Activated CD4-positive, alpha-beta T cell treated with anti-CD3 and anti-CD28 coated beads, Interleukin-2, Interleukin-6, amounts not matched to agents 100 ng/mL and 50 ng/mL, durations not matched to agents 16 hours and 8 hours (primary cell): ENCODE measurements around the gene AMN.
"Not testable (repeated sequence)": the region's sequence is repeated elsewhere in the genome, so short reads cannot be mapped to it uniquely, and the experiment has no call there.

Experiments
- DNase-seq: peaks from one replicate; pipeline ENCODE4 v3.0.0-alpha.2; 2020

Gene AMN

DNA sequence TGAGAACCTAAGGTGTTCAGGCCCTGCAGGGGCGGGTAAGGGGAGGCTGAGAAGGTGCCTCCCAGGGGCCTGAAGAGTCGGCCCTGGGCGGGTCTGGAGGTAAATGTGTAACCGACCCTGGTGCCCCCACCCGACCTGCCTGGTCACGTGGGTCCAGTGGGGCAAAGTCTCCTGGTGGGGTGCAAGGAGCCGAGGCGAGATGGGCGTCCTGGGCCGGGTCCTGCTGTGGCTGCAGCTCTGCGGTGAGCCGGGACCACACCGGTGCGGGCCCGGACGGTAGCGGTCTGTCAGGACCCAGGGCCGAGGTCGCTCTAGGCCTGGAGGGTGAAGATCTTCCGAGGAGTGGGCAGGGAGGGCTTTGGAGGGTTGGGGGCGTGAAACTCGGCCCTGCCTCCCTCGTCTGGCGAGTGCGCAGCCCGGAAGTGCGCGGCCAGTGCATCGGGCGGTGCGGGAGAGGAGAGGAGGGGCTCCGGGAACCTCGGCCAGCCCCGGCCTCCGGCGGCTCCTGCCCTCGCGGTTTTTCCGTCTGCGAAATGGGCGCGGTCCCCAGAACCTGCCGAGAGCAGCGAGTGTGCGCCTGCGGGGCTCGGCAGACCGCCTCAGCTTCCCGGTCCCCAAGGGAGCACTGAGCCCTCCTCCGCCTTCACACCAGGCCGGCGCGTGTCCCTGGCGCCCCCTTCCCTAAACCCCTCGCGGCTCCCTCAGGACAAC lies at the start of gene AMN:
Gene AMN, plus strand, starts transcription at position 174 of the 711 bp plus-strand sequence. Its CDS starts 26 bp downstream, at position 200.
- DNase-seq = no peak

DNA sequence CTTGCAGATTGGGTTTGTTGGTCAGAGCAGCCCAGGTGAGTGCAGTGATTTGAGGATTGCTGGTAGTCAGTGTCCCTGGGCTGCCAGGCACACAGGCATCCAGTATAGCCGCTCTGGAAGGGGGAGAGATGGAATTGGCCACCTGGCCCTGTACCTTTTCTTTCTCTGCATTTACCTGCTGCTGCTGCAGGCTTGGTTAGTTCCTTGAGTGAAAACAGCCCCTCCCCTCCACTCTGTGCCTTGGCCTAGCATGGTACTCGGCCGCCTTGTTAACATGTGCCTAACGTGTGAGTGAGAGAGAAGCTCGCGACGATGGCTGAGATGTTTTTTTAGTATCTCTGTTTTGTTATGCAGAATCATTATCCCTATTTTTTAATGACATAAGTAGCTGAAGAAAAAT lies 49.3 kb upstream of the AMN start:
- DNase-seq = no peak

DNA sequence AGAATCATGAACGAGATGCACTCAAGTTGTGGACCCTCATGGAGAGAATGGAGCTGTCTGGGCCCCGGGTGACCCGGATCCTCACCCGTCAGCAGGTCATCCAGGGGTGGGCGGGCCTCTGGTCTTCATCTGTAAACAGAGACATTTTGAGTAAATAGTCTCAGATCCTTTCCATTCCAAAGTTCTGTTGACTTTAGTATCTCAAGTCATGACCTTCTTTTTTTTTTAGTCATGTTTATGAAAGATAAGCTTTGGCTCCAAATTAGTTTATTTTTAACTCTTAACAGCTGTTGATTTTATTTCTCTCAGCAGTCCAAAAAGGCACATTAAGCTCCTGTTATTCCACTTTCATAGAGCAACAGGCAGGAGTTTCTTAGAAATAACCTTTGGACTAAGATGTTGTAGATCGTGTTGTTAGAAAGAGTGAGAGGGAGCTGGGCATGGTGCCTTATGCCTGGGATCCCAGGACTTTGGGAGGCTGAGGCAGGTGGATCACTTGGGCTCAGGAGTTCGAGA lies 48.9 kb upstream of the AMN start:
- DNase-seq = no peak

DNA sequence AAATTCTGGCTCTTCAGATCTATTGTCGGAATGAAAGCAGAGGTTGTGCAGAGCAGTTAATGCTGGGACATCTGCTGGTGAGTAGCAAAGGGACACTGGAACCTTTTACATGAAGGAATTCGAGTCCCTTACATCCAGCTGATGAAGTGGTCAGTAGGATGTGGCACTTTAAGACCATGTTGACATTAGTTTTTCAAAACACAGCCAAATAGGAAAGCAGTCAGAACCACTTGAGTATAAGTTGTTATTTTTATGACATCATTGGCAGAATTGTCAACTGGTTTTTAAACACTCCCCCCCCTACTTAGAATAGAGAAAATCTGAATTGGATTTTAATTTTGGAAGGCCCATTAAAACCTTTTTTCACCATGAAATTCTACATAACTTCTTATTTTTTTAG lies 46.8 kb upstream of the AMN start:
- no peak for DNase-seq

DNA sequence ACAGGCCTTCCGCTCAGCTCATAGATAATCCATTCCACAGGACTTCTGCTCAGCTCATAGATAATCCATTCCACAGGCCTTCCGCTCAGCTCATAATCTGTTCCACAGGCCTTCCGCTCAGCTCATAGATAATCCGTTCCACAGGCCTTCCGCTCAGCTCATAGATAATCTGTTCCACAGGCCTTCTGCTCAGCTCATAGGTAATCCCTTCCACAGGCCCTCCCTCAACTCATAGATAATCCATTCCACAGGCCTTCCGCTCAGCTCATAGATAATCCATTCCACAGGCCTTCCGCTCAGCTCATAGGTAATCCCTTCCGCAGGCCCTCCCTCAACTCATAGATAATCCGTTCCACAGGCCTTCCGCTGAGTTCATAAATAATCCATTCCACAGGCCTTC lies 45.0 kb upstream of the AMN start:
- not testable (repeated sequence) for DNase-seq

DNA sequence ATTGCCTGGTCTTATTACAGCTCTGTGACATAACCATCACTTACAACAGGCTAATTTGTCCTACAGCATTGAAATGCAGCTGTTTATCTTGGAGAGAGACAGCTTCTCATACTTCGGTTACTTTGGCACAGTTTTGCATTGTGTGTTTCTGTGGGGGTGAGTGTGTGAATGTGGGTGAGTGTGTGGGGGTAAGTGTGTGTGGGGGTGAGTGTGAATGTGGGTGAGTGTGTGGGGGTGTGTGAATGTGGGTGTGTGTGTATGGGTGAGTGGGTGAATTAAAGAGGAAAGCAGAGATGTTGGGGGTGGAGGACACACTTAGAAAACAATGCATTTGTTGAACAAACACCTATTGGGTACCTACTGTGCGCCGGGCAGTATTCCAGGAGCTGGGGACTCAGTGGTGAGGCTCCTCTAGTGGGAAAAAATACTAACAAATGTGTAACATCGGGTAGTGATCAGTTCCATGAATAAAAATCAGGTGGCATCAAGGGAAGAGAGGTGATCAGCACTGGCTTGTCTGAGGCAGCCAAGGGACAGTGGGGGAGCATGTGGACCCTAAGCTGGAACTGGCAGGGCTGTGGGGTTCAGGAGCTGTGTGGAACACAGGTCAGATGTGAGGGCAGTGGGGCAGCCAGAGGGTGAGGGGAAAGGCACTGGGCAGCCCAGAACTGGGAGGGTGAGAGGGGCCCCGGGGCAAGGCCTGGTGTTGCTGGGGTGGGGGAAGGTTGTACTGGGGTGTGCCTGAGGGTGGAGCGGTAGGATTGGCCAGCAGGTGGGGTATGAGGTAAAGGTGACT lies 44.1 kb upstream of the AMN start:
- DNase-seq = no peak

DNA sequence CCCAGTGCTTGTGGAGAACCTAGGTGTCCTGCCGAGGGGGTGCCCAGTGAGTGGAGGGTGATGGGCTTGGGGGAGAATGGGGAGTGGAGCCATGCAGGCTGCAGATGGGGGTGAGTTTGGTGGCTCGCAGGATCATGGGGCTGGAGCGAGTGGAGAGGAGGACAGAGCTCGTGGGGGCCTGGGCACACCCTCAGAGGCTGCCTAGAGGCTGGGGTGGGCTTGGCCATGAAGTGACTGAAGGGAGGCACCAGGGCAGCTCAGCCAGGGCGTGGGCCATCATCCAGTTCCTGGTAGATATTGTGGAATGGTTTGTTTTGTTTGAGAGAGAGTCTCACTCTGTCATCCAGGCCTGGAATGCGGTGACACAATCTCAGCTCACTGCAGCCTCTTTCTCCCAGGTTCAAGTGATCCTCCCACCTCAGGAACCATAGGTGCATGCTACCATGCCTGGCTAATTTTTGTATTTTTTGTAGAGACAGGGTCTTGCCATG lies 43.4 kb upstream of the AMN start:
- DNase-seq = no peak

GRCh38 chr14:102882226-102882906 lies 40.1 kb upstream of the AMN start:
- DNase-seq = no peak

DNA sequence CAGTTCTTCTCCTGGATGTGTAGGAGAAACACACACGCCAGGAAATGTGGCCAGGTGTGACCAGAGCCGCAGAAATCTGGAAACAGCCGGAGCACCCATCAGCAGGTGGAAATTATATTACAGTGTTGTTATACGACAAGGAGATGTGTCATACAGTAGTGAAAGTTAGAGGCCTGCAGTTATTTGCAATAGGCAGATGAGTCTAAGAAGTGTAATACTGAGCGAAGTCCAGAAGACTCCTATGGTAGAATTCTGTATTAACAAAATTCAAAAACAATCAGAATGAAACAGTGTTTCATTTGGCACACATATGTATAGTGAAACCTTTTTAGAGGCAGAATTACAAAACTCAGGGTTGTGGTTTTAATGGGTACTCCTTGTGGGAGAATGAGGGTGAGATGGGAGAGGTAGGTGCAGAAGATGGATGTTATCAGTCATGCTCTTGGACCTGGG lies 39.3 kb upstream of the AMN start:
- peak; percentile 72 for DNase-seq

DNA sequence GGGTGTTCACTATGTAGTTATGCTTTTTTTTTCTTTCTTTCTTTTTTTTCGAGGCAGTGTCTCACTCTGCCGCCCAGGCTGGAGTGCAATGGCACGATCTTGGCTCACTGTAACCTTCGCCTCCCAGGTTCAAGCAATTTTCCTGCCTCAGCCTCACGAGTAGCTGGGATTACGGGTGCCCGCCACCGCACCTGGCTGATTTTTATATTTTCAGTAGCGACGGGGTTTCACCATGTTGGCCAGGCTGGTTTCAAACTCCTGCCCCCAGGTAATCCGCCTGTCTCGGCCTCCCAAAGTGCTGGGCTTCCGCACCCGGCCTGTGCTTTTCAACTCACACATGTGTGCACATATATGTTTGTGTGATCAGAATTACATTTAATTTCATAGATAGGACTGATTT lies 38.9 kb upstream of the AMN start:
- no peak for DNase-seq

DNA sequence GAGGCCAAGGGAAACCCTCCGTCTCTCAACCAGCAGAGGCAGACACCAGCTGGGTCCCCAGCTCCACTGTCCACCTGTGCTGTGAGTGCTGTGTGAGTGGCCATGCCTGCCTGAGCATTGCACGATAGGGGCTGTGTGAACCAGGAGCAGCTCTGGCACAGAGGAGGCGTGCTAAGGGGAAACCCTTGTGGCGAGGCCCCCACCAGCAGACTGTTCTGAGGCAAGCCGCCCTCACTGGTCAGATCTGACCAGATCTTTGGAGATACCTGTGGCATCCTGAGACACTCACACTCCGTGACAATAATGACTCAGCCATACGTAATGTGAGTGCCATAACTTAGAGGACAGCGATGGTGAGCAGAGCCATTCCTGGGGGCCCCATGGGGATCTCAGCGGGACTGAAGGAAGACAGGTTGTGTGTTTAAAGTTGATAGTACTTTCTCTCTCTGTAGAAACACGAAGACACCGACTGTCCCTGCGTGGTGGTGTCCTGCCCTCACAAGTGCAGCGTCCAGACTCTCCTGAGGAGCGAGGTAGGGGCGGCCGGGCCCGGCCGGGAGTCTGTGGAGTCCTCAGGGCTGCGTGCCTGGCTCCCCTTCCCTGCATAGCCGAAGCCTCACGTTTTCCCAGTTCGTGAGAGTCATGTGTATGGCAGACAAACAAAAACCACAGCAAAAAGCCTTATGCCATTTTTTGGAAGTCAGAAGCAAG lies 36.6 kb upstream of the AMN start:
- no peak for DNase-seq

- DNase-seq = no peak
Measured at GRCh38 chr14:102888748-102889147, 33.7 kb upstream of the AMN start.

GRCh38 chr14:102889615-102890014 lies 32.8 kb upstream of the AMN start:
- no peak for DNase-seq

DNA sequence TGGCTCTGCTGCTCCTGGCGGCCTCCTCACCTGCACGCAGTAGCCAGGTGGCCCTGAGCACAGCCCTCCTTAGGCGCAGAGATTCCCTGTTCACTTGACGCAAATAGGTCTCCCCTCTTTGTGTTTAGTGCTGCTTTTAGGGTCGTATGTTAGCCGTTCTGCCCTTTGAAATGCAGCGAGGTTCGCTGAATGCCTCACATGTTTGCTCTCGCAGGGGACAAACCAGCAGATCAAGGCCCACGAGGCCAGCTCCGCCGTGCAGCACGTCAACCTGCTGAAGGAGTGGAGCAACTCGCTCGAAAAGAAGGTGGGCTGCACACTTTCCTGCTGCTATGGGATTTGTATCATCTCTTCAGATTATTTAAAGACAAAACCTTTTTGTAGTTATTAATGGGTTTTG lies 31.4 kb upstream of the AMN start:
- DNase-seq = no peak

- DNase-seq = no peak
Measured at GRCh38 chr14:102891556-102891955, 30.9 kb upstream of the AMN start.

GRCh38 chr14:102892651-102893050 lies 29.8 kb upstream of the AMN start:
- DNase-seq = no peak

DNA sequence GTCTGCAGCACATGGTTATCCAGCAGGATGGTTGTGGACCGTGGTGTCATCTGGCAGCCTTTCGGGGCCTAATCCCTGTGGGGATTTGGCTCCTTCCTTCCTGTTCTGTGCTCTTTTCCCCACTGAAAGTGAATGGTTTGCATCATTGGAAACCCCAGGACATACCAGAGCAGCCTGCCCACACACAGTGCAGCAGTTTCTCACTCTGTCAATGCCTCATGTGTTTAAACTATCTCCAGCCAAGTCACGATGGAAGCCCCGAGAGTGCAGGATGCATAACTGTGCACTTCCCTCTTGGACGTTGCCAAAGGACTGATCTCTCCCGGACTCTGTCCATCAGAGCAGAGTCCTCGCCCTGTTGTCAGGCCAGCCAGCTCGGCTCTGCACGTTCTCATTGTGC lies 29.0 kb upstream of the AMN start:
- DNase-seq = no peak

GRCh38 chr14:102896735-102897134 lies 25.7 kb upstream of the AMN start:
- DNase-seq = not testable (repeated sequence)

GRCh38 chr14:102897299-102898027 lies 25.0 kb upstream of the AMN start:
- no peak for DNase-seq

DNA sequence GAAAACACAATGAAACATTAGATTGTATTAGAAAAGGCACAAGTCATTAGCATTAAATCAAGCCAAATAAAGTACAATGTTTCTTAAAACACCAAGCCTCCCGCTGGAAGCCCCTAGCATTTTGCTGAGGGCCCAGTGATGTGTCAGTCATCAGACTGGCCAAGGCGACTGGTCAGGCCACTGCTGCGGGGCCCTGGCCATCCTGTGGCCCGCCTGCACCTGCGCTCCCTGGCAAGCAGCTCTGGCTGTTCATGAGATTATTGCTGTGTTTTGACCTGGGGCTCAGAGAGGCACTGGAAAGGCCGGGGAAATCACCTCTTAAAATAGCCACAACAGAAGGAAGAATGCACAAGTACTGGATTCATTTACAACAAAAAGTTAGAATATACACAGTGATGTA lies 24.2 kb upstream of the AMN start:
- no peak for DNase-seq

GRCh38 chr14:102898776-102899515 lies 23.5 kb upstream of the AMN start:
- no peak for DNase-seq
